HEK293T (cell line): ENCODE measurements around the gene SUPT3H.
A peak's percentile ranks its signal among the peaks of the same experiment; 100 is the strongest.

ENCODE experiments used
- CTCF ChIA-PET: fragments of 350-600 bp; formaldehyde crosslinking; extraction: SDS; loops from one replicate; lab custom pipeline; 2021; ENCODE audit warnings: antibody characterized with exemption, inconsistent platforms; lab: Yijun Ruan, JAX
- POLR2A ChIA-PET: fragments of 350-600 bp; formaldehyde crosslinking; extraction: SDS; loops from one replicate; lab custom pipeline; 2020; ENCODE audit warnings: antibody characterized with exemption, inconsistent platforms; lab: Yijun Ruan, JAX
- DNase-seq: peaks from one replicate; pipeline ENCODE4 v3.0.0; 2012; ENCODE audit warnings: mixed read lengths; ENCODE audit errors: extremely low spot score
- ARNT ChIP-seq: fragments of 450-650 bp; IDR thresholded peaks from 2 replicates; pipeline ENCODE4 v1.6.1; 2017; ENCODE audit warnings: mild to moderate bottlenecking
- BHLHE40 ChIP-seq: fragments of 450-650 bp; IDR thresholded peaks from 2 replicates; pipeline ENCODE4 v1.6.1; 2016; ENCODE audit warnings: mild to moderate bottlenecking, moderate library complexity, borderline replicate concordance
- CTBP1 ChIP-seq: fragments of 450-650 bp; IDR thresholded peaks from 2 replicates; pipeline ENCODE4 v1.6.1; 2016; ENCODE audit warnings: borderline replicate concordance
- ELF4 ChIP-seq: fragments of 450-650 bp; IDR thresholded peaks from 2 replicates; pipeline ENCODE4 v1.6.1; 2017; ENCODE audit warnings: antibody characterized with exemption
- FOXA1 ChIP-seq: fragments of 450-650 bp; IDR thresholded peaks from 2 replicates; pipeline ENCODE4 v1.6.1; 2016; ENCODE audit warnings: mild to moderate bottlenecking
- FOXK2 ChIP-seq: fragments of 450-650 bp; IDR thresholded peaks from 2 replicates; pipeline ENCODE4 v1.6.1; 2016; ENCODE audit warnings: mild to moderate bottlenecking
- FOXM1 ChIP-seq: fragments of 450-650 bp; IDR thresholded peaks from 2 replicates; pipeline ENCODE4 v1.6.1; 2017; ENCODE audit warnings: mild to moderate bottlenecking, borderline replicate concordance
- HDGF ChIP-seq: fragments of 450-650 bp; IDR thresholded peaks from 2 replicates; pipeline ENCODE4 v1.6.1; 2017; ENCODE audit warnings: antibody characterized with exemption, borderline replicate concordance
- L3MBTL2 ChIP-seq: fragments of 450-650 bp; conservative IDR thresholded peaks from 2 replicates; pipeline ENCODE4 v1.6.1; 2016; ENCODE audit warnings: mild to moderate bottlenecking
- LEF1 ChIP-seq: fragments of 450-650 bp; IDR thresholded peaks from 2 replicates; pipeline ENCODE4 v1.6.1; 2017; ENCODE audit warnings: mild to moderate bottlenecking, borderline replicate concordance
- NFRKB ChIP-seq: fragments of 450-650 bp; IDR thresholded peaks from 2 replicates; pipeline ENCODE4 v1.6.1; 2016; ENCODE audit warnings: mild to moderate bottlenecking, moderate library complexity
- SP1 ChIP-seq: fragments of 450-650 bp; IDR thresholded peaks from 2 replicates; pipeline ENCODE4 v1.6.1; 2017
- SUZ12 ChIP-seq: fragments of 450-650 bp; IDR thresholded peaks from 2 replicates; pipeline ENCODE4 v1.6.1; 2016; ENCODE audit warnings: mild to moderate bottlenecking
- TARDBP ChIP-seq: fragments of 450-650 bp; IDR thresholded peaks from 2 replicates; pipeline ENCODE4 v1.6.1; 2016
- ZNF384 ChIP-seq: fragments of 450-650 bp; IDR thresholded peaks from 2 replicates; pipeline ENCODE4 v1.6.1; 2016
- TF ChIP-seq, protein P1 (sequence below): fragments of 450-650 bp; IDR thresholded peaks from 2 replicates; pipeline ENCODE4 v1.6.1; 2016

Gene SUPT3H

DNA sequence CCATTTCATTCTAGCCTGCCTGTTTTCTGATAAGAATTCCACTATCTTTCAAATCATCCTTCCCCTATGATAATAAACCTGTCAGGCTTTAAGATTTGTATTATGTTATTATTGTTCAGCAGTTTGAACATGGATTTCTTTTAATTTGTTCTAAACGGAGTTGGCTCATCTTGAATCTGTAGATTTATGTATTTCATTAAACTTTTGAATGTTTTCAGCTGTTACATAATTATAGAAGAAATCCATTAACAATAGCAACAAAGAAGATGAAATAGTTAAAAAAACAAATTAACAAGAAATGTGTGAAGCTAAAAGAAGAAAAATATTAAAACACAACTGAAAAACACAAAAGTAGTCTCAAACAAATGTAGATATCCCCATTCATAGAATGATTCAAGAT lies 273.3 kb downstream of the SUPT3H start:
- TF ChIP-seq BHLHE40, result no peak
- no peak for TF ChIP-seq FOXA1
- TF ChIP-seq, protein P1, sequence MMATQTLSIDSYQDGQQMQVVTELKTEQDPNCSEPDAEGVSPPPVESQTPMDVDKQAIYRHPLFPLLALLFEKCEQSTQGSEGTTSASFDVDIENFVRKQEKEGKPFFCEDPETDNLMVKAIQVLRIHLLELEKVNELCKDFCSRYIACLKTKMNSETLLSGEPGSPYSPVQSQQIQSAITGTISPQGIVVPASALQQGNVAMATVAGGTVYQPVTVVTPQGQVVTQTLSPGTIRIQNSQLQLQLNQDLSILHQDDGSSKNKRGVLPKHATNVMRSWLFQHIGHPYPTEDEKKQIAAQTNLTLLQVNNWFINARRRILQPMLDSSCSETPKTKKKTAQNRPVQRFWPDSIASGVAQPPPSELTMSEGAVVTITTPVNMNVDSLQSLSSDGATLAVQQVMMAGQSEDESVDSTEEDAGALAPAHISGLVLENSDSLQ, result peak; percentile 31; the same call in 1 of the 2 replicates
- TF ChIP-seq SP1, result no peak
- TF ChIP-seq SUZ12, result no peak
- TF ChIP-seq CTBP1, result no peak
- TF ChIP-seq TARDBP, result no peak
- TF ChIP-seq FOXK2, result no peak
- TF ChIP-seq L3MBTL2, result no peak
- no peak for DNase-seq
- POLR2A ChIA-PET, result no interaction called here
- CTCF ChIA-PET, result no interaction called here

DNA sequence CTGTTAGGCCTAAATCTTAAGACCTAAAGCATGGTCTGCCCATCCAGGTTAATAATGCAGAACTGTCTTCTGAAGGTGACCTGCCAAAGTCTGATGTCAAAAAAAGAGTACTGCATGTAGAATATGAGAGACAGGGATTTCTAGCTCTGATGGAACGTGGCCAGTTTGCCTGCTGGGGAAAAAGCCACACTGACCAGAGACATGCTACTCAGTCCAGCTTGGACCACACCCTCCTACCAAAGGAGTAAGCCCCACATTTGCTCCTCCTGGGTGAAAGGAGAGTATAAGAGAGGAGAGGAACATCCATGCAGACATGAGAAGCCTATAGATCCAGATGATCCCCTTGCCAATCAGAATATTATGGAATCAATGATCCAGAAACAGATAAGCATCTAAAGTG lies 279.5 kb downstream of the SUPT3H start:
- POLR2A ChIA-PET, result no interaction called here

DNA sequence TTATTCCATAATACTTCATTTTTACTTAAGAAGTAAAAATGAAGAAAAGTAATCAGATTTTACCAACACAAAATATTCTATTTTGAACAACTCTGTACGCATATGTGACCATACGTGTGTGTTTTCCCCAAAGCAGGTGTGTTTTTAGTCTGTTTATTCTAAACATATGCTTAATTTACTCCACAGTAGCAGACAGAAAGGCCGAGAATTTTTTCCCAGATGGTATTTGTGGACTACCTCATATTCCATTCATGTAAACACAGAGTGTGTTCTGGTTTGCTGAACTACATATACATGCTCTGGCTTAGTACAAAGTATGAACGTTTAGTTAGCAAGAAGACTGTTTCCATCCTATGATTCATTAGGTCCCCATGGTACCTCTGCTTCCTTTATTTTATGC lies 282.9 kb downstream of the SUPT3H start:
- ChIA-PET CTCF (no interaction called here), POLR2A (no interaction called here)
- no peak for DNase-seq
- no peak for TF ChIP-seq HDGF
- no peak for TF ChIP-seq ZNF384

More for the DNA sequence above, 279.5 kb downstream of the SUPT3H start:
- DNase-seq, result no peak
- CTCF ChIA-PET, result no interaction called here
- no peak for TF ChIP-seq FOXA1
- no peak for TF ChIP-seq CTBP1
- TF ChIP-seq ELF4, result no peak
- no peak for TF ChIP-seq SP1

DNA sequence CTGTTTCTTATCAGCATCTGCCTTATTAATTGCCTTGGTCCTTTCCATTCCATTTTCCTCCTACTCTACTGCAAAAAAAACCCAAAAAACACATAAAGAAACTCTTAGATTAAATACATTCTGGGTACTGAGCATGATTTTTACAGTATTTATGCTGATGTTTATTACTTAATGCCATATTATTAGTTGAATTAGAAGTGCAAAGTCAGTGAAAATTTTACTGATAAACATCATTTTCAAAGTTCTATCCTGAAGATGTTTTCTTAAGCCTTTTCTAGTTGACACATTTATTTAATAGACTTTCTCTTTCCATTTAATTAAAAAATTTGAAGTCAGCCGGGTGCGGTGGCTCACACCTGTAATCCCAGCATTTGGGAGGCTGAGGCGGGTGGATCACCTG lies 285.6 kb downstream of the SUPT3H start:
- DNase-seq, result no peak
- TF ChIP-seq ELF4, result no peak
- TF ChIP-seq, protein P1, result no peak
- TF ChIP-seq SUZ12, result no peak
- no peak for TF ChIP-seq FOXK2
- no peak for TF ChIP-seq HDGF
- no peak for TF ChIP-seq SP1
- TF ChIP-seq L3MBTL2, result no peak
- no peak for TF ChIP-seq ARNT
- no peak for TF ChIP-seq FOXM1
- no peak for TF ChIP-seq TARDBP
- ChIA-PET CTCF (no interaction called here), POLR2A (no interaction called here)

DNA sequence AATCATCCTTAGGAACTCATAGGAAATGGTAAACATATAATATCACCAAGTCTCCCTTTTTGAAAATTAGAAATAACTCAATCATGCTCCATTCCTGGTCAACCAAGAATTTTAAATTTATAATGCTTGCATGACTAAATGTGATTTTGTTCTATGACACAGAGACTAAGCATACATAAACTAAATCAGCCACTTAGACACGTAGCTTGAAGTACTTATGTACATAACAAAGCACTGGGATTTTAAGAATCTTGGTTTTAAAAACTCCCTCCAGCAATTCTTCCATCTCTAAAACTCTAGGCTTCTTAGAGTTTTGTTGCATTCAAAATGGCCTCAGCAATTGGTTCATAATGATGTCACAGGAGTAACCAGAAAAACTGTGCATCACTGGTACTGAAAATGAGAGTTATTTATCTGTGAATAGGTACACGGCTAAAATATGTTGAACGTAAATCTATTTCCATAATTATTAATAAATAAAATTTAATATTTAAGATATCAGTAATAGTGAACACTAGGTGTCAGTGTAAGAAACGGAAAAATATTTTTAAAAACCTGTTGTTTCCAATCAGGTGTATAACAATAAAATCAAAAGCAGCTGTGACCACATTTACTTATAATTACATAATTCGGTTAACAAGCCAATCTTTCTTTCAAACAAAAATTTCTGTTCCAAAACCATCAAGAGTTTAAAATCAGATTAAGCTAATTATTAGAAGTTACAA lies 291.2 kb downstream of the SUPT3H start:
- no peak for DNase-seq
- TF ChIP-seq LEF1 (no peak), ZNF384 (no peak), FOXA1 (no peak), SP1 (no peak), FOXK2 (no peak), FOXM1 (no peak), NFRKB (no peak), ELF4 (no peak), L3MBTL2 (no peak), HDGF (no peak), BHLHE40 (no peak), ARNT (no peak), SUZ12 (no peak), CTBP1 (no peak), TARDBP (no peak)
- TF ChIP-seq, protein P1, result no peak
- CTCF ChIA-PET, result no interaction called here
- POLR2A ChIA-PET, result no interaction called here

DNA sequence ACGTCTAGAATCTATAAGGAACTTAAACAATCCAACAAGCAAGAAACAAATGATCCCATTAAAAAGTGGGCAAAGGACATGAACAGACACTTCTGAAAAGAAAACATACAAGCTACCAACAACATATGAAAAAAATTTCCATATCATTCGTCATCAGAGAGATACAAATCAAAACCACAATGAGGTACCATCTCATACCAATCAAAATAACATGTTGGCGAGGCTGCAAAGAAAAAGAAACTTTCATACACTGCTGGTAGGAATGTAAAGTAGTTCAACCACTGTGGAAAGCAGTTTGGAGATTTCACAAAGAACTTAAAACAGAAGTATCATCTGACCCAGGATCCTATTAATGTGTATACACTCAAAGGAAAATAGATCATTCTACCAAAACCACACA lies 293.5 kb downstream of the SUPT3H start:
- ChIA-PET CTCF (no interaction called here), POLR2A (no interaction called here)
- DNase-seq, result no peak
- TF ChIP-seq FOXM1 (no peak), ELF4 (no peak), FOXA1 (no peak), ZNF384 (no peak), SP1 (no peak), HDGF (no peak), SUZ12 (no peak), CTBP1 (no peak), ARNT (no peak), TARDBP (no peak), LEF1 (no peak), FOXK2 (no peak), NFRKB (no peak), BHLHE40 (no peak)
- TF ChIP-seq, protein P1, result no peak
